Measurements from ENCODE around the gene ZNF205.

- TF ChIP-seq CTCF (IDR thresholded peaks at IDR 0.05) (no peak), POLR2A (IDR thresholded peaks at IDR 0.05) (no peak)
These were observed 40.7 kb upstream of the ZNF205 start for GRCh38 chr16:3071655-3072054.
